CD4-positive, alpha-beta T cell treated with Interleukin-4 for 1 hour (primary cell): ENCODE data around the gene RRAS2.
"Not testable (repeated sequence)": the region's sequence is repeated elsewhere in the genome, so short reads cannot be mapped to it uniquely, and the experiment has no call there.

Experiments used
- DNase-seq, 2 donors: peaks; one replicate each; pipeline ENCODE4 v3.0.0-alpha.2; 2020 to 2022

RRAS2 gene

DNA sequence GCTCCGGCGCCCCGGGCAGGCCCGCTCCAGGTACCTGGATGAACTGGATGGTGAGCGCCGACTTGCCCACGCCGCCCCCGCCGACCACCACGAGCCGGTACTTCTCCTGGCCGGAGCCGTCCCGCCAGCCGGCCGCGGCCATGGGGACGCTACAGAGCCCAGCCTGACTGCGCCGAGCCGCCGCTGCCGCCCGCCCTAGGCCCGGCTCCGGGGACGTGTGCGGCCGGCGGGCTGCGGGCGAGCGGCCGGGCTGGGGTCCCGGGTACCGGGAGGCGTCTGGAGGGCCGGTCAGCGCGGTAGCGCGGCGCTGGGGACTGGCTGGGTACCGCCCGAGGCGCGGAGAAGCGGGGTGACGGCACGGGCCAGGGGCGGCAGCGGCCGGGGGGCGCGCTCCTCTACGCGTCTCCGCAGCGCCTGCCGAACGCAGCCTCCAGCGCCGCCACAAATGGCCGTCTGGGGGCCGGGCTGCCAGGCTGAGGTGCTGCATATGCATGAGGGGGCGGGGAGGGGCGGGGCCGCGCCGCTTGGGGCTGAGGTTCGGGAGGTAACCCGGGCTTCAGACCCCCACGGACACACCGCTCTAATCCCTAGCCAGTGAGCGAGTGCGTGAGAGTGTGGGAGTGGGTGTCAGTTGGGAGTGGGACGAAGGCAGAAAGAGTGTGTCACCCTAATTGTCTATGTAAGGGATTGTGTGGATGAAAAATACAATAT, at the start of gene RRAS2:
TSS of gene RRAS2 (minus strand) at position 455 of the 711 bp plus-strand sequence. CDS start at position 142, 313 bp downstream.
- peak; percentile 78 for DNase-seq

DNA sequence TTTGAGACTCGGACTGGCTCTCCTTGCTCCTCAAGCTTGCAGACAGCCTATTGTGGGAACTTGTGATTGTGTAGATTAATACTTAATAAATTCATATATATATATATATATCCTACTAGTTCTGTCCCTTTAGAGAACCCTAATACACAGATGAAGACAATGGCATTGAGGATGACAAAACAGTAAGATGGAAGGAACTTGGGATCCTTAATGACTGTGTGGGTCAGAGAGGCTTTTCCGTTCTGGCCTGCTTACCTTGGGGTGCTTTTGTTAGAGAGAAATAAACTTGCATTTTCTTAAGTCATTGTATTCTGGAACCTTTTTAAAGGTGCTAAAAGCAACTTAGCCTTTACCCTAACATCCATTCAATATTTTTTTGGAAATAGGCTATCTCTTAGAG, 49.6 kb upstream of the RRAS2 start:
- no peak for DNase-seq

DNA sequence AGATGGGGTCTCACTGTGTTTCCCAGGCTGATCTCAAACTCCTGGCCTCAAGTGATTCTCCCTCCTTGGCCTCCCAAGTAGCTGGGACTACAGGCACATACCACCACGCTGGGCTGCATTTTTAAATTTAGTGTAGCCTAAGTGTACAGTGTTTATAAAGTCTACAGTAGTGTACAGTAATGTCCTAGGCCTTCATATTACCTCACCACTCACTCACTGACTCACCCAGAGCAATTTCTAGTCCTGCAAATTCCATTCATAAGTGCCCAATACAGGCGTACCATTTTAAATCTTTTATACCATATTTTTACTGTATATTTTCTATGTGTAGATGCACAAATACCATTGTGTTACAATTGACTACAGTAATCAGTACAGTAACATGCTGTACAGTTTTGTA, 47.1 kb upstream of the RRAS2 start:
- DNase-seq: not testable (repeated sequence)

DNA sequence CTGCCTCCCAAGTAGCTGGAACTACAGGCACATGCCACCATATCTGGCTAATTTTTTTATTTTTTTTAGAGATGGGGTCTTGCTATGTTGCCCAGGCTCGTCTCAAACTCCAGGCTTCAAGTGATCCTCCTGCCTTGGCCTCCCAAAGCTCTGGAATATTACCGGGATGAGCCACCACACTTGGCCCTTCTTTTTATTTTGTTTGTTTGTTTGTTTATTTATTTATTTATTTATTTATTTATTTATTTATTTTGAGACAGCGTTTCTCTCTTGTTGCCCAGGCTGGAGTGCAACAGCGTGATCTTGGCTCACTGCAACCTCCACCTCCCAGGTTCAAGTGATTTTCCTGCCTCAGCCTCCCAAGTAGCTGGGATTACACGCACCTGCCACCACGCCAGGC, 44.5 kb upstream of the RRAS2 start:
- DNase-seq: not testable (repeated sequence)

DNA sequence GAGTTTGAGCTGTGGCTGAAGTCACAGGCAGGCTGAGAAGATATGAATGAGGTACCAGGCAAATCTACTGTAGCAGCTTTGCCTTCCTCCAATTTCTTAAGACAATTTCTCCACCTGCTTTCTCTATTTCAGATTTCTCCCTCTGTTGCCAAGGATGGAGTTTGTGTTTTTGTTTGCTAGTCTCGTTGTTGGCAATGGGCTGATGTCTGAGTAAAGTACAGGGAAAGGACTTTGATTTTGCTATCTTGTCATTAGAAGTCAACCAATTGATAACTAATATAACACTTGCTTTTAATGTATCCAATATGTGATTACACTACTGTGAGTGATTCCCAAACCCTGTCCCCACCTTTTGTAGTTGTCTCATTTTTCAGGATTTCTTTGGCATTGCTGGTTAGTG, 40.1 kb upstream of the RRAS2 start:
- no peak for DNase-seq

DNA sequence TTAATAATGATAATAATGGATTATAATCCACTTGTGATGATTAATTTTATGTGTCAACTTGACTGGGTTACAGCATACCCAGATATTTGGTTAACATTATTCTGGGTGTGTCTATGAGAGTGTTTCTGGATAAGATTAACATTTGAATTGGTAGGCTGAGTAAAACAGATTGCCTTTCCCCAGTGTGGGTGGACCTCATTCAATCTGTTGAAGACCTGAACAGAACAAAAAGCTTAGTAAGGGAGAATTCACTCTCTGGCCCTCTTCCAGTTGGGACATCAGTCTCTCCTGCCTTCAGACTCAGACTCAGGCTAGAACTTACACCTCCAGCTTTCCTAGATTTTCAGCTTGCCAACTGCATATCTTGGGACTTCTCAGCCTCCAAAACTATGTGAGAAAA, 37.3 kb upstream of the RRAS2 start:
- no peak for DNase-seq

DNA sequence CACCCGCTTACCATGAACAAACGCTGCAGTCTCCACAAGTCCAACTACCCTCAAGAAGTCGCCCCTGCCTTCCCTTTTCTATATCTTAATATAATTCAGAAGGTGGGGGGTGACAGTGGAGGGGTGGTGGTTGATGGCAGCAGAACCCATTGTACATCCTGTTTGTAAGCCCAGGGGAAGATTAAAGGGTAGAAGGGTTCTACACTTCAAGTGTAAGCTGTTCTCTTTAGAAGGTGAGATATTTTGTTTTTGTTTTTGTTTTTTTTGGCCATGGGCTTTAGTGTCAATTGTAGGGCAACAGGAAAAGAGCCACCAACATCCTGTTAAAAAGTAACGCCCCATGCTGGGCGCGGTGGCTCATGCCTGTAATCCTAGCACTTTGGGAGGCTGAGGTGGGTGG, 34.9 kb upstream of the RRAS2 start:
- DNase-seq: peak in 1 of 2 donors; percentile 19

DNA sequence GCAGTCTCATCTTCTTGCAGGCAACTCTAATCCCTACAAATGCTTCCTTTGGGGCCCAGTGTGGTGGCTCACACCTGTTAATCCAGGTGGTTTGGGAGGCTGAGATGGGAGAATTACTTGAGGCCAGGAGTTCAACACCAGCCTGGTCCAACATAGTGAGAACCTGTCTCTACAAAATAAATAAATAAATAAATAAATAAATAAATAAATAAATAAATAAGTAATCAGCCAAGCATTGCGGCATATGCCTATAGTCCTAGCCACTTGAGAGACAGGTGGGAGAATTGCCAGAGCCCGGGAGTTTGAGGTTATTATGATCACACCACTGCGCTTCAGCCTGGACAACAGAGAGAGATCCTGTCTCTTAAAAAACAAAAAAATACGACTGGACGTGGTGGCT, 34.1 kb upstream of the RRAS2 start:
- no peak for DNase-seq

DNA sequence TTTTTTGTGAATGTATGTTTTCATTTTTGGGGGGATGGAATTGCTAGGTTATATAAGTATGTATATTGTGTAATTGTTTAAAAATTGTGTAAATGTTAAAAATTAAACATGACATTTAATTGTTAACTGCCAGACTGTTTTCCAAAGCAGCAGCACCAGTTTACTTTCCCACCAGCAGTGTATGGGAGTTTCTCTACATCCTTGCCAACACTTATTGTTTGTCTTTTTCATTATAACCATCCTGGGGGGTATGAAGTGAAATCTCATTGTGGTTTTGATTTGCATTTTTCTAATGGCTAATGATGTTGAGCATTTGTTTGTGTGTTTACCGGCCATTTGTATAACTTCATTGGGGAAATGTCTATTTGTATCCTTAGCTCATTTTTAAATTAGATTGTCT, 31.7 kb upstream of the RRAS2 start:
- no peak for DNase-seq

DNA sequence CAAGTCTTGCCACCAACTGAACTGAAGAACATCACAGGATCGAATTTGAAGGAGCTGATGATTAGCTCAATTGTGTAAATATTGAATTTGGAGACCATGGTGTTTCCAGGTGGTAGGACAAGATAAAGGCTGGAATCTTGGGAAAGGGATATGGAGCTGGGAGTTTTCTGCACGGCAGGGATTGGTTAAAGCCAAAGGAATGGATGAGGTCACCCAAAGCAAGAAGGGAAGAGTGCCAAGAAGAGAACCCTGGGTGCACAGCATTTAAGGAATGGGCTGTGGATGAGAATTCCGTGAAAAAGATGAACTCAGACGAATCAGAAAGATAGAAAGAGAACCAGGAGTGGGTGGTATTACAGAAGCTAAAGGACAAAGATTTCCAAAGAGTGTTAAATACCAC, 29.4 kb upstream of the RRAS2 start:
- no peak for DNase-seq

DNA sequence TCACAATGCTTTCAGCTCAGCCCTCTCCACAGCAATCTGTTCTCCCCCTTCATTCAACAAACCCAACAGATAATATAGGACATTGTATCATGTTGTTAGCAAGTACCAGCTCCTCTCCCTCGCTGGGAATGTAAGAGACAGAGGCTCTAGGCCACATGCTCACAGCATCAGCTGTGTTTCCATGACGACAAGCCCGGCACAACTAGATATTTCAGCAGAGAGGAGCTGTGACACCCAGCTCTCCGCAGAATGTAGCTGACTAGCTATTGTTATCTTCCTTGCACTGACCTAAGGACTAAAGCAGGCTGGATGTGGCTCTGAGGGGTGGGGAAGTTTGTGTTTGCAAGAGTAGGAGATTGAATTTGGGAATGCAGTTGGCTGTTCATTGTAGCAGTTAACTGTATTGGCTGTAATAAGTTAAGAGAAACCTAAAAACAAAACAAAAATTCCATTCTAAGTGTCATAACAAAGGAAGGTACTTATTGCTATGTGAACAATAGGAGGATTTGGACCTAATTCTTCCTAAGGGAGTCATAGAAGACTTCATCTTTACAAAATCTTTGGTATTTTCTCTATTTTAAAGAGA, 28.0 kb upstream of the RRAS2 start:
- no peak for DNase-seq

DNA sequence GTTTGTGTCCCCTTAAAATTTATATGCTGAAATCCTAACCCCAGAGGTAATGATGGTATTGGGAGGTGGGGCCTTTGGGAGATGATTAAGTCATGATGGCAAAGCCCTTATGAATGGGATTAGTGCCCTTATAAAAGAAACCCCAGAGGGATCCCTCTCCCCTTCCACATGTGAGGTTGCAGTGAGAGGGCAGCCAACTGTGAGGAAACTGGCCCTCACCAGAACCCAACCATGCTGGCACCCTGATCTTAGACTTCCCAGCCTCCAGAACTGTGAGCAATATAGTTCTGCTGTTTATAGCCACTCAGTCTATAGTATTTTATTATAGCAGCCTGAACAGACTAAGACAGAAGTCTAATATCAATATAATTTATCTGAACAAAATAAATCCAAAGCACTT, 27.1 kb upstream of the RRAS2 start:
- DNase-seq: no peak

DNA sequence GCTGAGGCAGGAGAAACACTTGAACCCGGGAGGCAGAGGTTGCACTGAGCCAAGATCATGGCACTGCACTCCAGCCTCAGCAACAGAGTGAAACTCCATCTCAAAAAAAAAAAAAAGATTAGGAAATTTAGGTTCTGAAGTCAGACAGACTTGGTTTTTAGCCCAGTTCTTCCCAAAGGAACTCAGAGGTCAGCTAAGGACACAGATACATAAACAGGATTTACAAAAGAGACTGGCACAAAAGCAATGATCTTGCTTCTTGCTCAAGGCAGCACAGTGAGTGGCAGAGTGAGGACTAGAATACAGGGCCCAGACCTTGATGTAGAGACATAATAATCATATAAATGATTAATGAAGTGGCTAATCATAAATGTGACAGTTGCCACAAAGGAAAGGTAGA, 25.4 kb upstream of the RRAS2 start:
- no peak for DNase-seq

DNA sequence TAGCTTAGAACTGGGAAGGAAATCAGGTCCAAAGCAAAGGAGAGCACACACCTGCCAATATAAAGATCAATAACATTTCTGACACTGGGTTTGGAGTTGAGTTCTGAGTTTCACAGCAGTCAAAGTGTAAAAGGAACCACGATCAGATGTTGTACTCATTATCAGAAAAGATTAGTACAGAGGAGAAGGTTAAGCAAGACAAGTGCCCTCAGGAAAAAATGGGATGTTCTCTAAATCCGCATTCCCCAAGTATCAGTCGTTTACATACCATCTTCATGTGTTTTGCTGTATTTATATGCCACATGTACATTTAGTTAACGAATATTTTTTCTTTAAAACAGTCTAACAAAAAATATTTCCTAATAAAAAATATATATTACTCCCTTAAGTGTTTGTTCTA, 23.0 kb upstream of the RRAS2 start:
- no peak for DNase-seq

DNA sequence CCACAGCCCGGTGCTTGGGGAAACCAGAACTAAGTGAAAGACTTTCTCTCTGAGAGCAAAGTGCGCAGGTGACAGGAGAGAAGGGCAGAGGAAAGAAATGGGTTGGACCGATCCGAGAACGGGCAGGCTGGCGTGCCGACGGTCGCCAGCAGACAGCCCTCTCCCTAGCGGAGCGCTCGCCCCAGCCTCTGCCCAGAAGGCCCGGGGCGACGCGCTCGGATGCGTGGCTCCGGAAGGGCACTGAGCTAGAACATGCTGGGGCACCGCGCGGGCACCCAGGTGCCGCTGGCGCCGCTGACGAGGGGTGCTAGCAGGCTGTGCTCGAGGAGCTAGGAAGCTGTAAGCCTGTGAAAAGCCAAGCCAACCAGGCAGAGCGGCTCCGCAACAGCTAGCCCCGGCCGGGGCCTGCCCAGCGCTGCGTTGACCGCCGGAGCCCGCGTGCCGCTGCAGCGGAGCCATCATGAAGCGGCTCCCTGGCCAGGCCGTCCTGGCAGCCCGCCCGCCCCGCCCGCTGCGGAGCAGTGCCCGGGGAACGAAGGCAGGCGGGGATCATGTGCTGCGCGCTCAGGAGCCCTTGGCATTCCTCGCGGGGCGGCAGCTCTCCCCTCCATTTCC, 22.1 kb upstream of the RRAS2 start:
- peak; percentile 43 to 57 for DNase-seq

DNA sequence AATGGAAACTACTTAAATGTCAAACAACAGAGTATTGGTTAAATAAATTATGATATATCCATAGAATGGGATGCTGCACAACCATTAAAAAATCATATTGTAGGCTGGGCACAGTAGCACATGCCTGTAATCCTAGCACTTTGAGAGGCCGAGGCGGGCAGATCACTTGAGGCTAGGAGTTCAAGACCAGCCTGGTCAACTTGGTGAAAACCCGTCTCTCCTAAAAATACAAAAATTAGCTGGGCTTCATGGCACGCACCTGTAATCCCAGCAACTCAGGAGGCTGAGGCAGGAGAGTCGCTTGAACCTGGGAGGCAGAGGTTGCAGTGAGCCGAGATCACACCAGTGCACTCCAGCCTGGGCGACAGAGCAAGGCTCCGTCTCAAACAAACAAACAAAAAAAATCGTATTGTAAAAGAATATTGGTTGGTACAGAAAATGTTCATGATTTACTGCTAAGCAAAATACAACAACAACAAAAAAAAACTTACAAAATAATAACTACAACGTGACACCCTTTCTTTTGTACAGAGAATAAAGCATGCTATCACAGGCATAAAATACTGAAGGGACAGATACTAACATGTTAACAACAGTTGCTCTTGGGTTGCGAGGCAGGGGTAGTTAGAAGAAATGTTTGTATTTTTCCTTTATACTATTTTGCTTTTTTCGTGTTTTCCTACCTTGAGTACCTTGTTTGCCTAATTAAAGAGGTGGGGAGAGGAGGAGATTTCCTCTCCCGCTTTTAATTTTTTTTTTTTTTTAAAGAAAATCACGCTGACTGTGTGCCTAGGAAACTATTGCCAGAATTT, 21.3 kb upstream of the RRAS2 start:
- no peak for DNase-seq

DNA sequence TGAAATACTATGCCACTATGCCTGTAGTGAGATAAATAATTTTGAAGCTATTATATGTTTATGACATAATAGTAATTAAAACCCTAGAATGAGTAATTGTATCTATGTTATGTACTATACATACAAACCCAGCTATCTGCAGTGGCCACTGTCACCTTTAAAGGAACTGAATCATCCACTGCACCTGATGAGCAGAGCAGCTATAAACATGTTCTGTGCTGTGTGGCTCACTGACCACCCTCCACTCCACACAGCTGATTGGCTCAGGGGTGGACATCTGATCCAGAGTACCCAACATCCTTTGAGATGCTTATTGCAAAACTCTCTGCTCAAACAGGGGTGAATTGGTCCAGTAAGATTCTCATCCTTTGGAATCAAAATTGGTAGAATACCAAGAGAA, 19.2 kb upstream of the RRAS2 start:
- no peak for DNase-seq

DNA sequence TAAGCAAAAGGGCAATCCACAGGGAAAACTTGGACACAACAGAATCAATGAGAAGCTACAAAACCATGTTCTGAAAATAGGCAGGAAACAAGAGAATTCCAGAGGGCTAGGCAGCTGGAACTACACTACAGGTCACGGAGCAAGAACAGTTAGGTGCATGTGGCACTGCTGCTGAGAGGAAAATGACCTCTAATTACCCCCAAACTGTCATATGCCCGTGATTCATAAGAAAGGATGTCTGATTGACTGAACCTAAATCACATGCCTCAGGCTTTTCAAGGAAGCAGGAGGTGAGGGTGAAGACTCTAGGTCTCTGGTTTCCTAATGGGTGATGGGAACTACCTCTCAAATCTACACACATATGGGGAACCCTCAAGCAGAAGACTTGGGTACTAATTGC, 17.9 kb upstream of the RRAS2 start:
- DNase-seq: no peak

DNA sequence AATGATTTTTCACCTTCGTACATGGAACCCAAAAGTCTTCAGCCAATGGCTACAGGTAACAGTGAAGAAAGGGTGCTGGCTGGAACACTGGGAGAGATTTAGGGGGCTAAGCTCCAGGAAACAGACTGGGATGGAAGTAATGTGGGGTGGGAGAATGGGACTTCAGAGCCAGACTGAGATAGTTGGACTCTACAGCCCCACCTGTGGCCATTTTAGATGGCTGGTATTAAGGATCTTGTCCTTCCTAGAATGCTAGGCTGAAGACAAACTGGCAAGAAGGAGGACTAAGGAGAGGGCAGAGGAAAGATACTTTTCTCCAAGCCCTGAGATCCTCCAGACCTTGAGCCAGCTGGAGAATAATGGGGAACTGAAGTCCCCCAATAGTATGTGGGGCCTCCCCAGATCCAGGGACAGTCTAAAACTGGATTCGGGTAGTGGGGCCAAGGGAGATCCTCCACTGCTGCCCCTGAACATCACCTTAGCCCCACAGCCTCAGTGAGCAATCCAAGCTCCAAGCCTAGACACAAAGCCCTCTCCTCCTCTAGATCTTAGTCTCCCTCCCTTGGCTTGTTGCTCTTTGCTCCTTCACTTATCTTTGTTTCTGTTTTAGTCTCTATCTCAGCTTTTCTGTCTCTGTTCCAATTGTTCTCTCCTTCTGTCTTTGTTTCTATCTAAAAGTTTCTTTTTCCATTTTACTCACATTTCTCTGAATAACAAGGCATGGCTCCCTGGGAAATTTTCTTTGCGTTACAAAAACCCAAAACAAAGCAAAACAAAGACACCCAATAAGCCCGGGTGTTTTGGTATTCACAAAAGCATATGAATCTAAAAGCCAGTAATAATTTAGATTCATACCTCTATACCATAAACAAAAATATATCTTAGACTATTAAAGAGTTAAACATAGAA, 16.2 kb upstream of the RRAS2 start:
- DNase-seq: no peak

DNA sequence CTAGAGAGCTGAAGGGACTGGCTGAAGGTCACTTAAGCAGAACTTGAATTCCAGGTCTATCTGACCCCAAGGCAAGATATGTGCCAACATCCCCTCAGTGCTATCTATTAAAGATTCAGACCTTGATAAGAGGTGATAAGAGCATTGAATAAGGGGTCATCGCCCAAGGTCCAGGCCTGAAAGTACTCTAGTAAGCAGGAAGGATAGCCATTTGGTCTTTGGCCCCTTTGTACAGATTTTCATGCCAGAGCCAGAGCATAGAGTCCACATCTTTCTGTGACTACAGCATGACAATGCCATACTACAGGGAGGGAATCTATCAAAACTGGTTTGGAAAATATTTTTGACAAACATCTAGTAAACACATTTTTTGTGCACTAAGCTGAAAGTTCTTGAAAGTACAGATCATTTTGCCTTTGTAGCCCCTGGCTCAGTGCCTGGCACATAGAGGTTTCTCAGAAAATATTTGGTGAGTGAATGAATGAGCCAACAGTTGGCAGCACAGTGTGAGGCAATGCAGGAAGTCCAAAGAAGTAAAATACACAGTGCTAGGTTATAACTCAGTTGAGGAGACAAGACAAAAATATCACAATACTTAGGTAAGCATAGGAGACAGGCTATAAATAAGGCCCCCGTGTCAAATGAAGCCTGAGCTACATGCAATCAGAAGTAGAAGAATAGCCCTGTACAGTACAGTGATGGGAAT, 15.1 kb upstream of the RRAS2 start:
- no peak for DNase-seq

DNA sequence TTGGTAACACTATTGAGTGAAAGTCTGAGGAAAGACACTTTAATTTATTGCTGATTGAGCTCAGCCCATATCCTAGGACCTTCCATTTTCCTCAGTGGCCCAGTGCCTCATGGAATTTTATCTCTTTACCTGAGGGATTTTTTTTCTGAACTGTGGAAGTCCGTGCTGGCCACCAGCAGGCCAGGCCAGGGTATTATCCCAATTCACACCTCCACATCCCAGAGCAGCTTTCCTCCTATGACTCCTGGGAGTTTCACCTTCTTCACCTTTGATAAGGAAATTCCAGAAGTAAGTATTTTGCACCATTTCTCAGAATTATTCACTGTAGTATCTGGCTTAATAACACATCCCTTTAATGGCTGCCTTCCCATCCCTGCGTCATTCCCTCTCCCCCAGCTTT, 13.0 kb upstream of the RRAS2 start:
- DNase-seq: no peak

DNA sequence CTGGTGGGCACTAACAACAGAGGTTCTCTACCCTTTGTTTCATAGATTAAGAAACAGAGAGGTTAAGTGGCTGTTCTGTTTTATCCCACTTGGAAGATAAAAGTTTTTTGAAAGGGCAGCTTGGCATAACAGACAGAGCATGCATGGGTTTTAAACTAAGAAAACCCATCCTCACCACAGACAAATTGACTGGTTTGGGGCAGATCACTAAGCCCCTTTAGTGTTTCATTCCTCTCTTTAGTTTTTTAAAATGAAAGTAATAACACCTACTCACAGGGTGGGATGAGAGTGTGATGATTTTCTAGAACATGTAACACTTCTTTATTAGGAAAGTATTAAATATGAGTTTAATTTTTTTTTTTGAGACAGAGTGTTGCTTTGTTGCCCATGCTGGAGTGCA, 12.3 kb upstream of the RRAS2 start:
- DNase-seq: no peak
